GM18907 (cell line): Measurements from ENCODE around the gene TMED10.

ENCODE experiments used
- ATAC-seq: cut with Tn5 transposase; IDR thresholded peaks from one replicate; pipeline ENCODE4 v1.9.1; 2021; ENCODE audit warnings: mild to moderate bottlenecking, moderate library complexity; ENCODE audit not compliant: unreplicated experiment

Gene TMED10

GRCh38 chr14:75176142-75176820 lies at the start of gene TMED10:
TSS of gene TMED10 (minus strand) at chr14:75176612. CDS start at chr14:75176579, 33 bp downstream.
- peak; percentile 78 for ATAC-seq

- ATAC-seq, result no peak
Measured at GRCh38 chr14:75224561-75224960, 48.1 kb upstream of the TMED10 start.

- ATAC-seq, result no peak
Measured at GRCh38 chr14:75223664-75224154, 47.3 kb upstream of the TMED10 start.

GRCh38 chr14:75222208-75222701 lies 45.8 kb upstream of the TMED10 start:
- ATAC-seq, result no peak

- ATAC-seq, result no peak
Measured at GRCh38 chr14:75221797-75222196, 45.4 kb upstream of the TMED10 start.

GRCh38 chr14:75220156-75220555 lies 43.7 kb upstream of the TMED10 start:
- no peak for ATAC-seq

- no peak for ATAC-seq
Measured at GRCh38 chr14:75217508-75218206, 41.2 kb upstream of the TMED10 start.

GRCh38 chr14:75216427-75217006 lies 40.1 kb upstream of the TMED10 start:
- no peak for ATAC-seq

GRCh38 chr14:75215520-75215919 lies 39.1 kb upstream of the TMED10 start:
- no peak for ATAC-seq

- no peak for ATAC-seq
Measured at GRCh38 chr14:75214558-75214957, 38.1 kb upstream of the TMED10 start.

- no peak for ATAC-seq
Measured at GRCh38 chr14:75213172-75213571, 36.8 kb upstream of the TMED10 start.

GRCh38 chr14:75208843-75209242 lies 32.4 kb upstream of the TMED10 start:
- no peak for ATAC-seq

- ATAC-seq, result no peak
Measured at GRCh38 chr14:75206190-75206589, 29.8 kb upstream of the TMED10 start.

- ATAC-seq, result no peak
Measured at GRCh38 chr14:75205591-75205990, 29.2 kb upstream of the TMED10 start.

- ATAC-seq, result no peak
Measured at GRCh38 chr14:75204116-75204515, 27.7 kb upstream of the TMED10 start.

- ATAC-seq, result no peak
Measured at GRCh38 chr14:75202657-75203056, 26.2 kb upstream of the TMED10 start.

GRCh38 chr14:75201087-75201486 lies 24.7 kb upstream of the TMED10 start:
- no peak for ATAC-seq

GRCh38 chr14:75200451-75200850 lies 24.0 kb upstream of the TMED10 start:
- no peak for ATAC-seq

- no peak for ATAC-seq
Measured at GRCh38 chr14:75198291-75198933, 22.0 kb upstream of the TMED10 start.

- no peak for ATAC-seq
Measured at GRCh38 chr14:75197338-75197737, 20.9 kb upstream of the TMED10 start.

- ATAC-seq, result peak; percentile 46
Measured at GRCh38 chr14:75196468-75196867, 20.1 kb upstream of the TMED10 start.
